Myocyte (in vitro differentiated cells): ENCODE results near the gene SLC25A26. TPM values are rescaled to one million over a fixed set of nuclear protein-coding genes. Genes with fewer than 3 reads are reported as not detected.

Source experiments
- DNase-seq: peaks from one replicate; pipeline ENCODE4 v3.0.0-alpha.2; 2012; ENCODE audit warnings: low read depth
- total RNA-seq: library from RNA; depleted of rRNA; stranded (reverse); fragments of >200 nt; gene quantifications from 2 replicates; pipeline ENCODE4 v1.2.3, GENCODE V29; 2014

The SLC25A26 gene
- total RNA-seq, 1 donor from 2014 or later = 18.9 TPM

GRCh38 chr3:66317750-66318376 lies 97.1 kb downstream of the SLC25A26 start:
- peak; percentile 56 for DNase-seq

GRCh38 chr3:66320390-66320789 lies 99.6 kb downstream of the SLC25A26 start:
- DNase-seq = no peak

- peak; percentile 35 for DNase-seq
Measured at GRCh38 chr3:66322436-66322835, 101.6 kb downstream of the SLC25A26 start.

- DNase-seq = peak; percentile 9
Measured at GRCh38 chr3:66326340-66326739, 105.5 kb downstream of the SLC25A26 start.

GRCh38 chr3:66335671-66336070 lies 114.9 kb downstream of the SLC25A26 start:
- DNase-seq = no peak

GRCh38 chr3:66336333-66336766 lies 115.5 kb downstream of the SLC25A26 start:
- DNase-seq = peak; percentile 16

GRCh38 chr3:66338927-66339326 lies 118.1 kb downstream of the SLC25A26 start:
- no peak for DNase-seq

- no peak for DNase-seq
Measured at GRCh38 chr3:66342717-66343356, 122.0 kb downstream of the SLC25A26 start.

- DNase-seq = no peak
Measured at GRCh38 chr3:66344391-66344811, 123.6 kb downstream of the SLC25A26 start.

GRCh38 chr3:66344848-66345578 lies 124.2 kb downstream of the SLC25A26 start:
- no peak for DNase-seq

GRCh38 chr3:66348704-66349103 lies 127.9 kb downstream of the SLC25A26 start:
- peak; percentile 75 for DNase-seq

GRCh38 chr3:66350601-66351000 lies 129.8 kb downstream of the SLC25A26 start:
- no peak for DNase-seq

- DNase-seq = no peak
Measured at GRCh38 chr3:66353039-66353438, 132.2 kb downstream of the SLC25A26 start.

GRCh38 chr3:66353530-66353929 lies 132.7 kb downstream of the SLC25A26 start:
- DNase-seq = no peak

- DNase-seq = no peak
Measured at GRCh38 chr3:66354001-66354400, 133.2 kb downstream of the SLC25A26 start.

GRCh38 chr3:66355394-66355793 lies 134.6 kb downstream of the SLC25A26 start:
- no peak for DNase-seq

- peak; percentile 40 for DNase-seq
Measured at GRCh38 chr3:66355997-66356396, 135.2 kb downstream of the SLC25A26 start.

GRCh38 chr3:66361356-66361755 lies 140.6 kb downstream of the SLC25A26 start:
- DNase-seq = no peak

GRCh38 chr3:66362541-66362941 lies 141.7 kb downstream of the SLC25A26 start:
- DNase-seq = peak; percentile 71

GRCh38 chr3:66363148-66363547 lies 142.3 kb downstream of the SLC25A26 start:
- DNase-seq = peak; percentile 46

- DNase-seq = no peak
Measured at GRCh38 chr3:66365080-66365479, 144.3 kb downstream of the SLC25A26 start.

GRCh38 chr3:66366747-66367146 lies 145.9 kb downstream of the SLC25A26 start:
- no peak for DNase-seq
